ENCODE data around the gene WASF2. TPM values are rescaled to one million over a fixed set of nuclear protein-coding genes. Genes with fewer than 3 reads are reported as not detected.

WASF2 gene
- total and polyA plus RNA-seq, 2 donors (not counting 1 experiment from before 2014, with no cell fraction given), result 26.3 to 66.9 TPM

- H3K27ac ChIP-seq (ENCODE audit: insufficient read depth, low read length), result no peak overlapping the region
- no peaks in the 10 kb centered on the region for H3K79me2 ChIP-seq (ENCODE audit: control insufficient read depth, insufficient read depth, low read length)
- H4K20me1 ChIP-seq (ENCODE audit: control insufficient read depth, extremely low read depth, insufficient read depth, low read length), result no peaks in the 10 kb centered on the region
- H3K4me1 ChIP-seq (ENCODE audit: control insufficient read depth, extremely low read depth, insufficient read depth, low read length), result peaks cover 30% of the 10 kb centered on the region
- no peak overlapping the region for H3K4me3 ChIP-seq (replicated peaks in 1 of 4; ENCODE audit: control extremely low read depth in 1 of 4, insufficient read depth in 1 of 4, low read depth in 3 of 4, low read length in 4 of 4)
- TF ChIP-seq EZH2 (IDR thresholded peaks at IDR 0.05; ENCODE audit: low read length, missing control alignments), result no peak
- TF ChIP-seq, protein P1, sequence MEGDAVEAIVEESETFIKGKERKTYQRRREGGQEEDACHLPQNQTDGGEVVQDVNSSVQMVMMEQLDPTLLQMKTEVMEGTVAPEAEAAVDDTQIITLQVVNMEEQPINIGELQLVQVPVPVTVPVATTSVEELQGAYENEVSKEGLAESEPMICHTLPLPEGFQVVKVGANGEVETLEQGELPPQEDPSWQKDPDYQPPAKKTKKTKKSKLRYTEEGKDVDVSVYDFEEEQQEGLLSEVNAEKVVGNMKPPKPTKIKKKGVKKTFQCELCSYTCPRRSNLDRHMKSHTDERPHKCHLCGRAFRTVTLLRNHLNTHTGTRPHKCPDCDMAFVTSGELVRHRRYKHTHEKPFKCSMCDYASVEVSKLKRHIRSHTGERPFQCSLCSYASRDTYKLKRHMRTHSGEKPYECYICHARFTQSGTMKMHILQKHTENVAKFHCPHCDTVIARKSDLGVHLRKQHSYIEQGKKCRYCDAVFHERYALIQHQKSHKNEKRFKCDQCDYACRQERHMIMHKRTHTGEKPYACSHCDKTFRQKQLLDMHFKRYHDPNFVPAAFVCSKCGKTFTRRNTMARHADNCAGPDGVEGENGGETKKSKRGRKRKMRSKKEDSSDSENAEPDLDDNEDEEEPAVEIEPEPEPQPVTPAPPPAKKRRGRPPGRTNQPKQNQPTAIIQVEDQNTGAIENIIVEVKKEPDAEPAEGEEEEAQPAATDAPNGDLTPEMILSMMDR (conservative IDR thresholded peaks at IDR 0.05 in 1 of 2, IDR thresholded peaks at IDR 0.05 in 1 of 2; ENCODE audit: low read depth in 1 of 2, low read length in 2 of 2), result no peak
- H3K9ac ChIP-seq (ENCODE audit: insufficient read depth, low read length), result no peak overlapping the region
- H3K27me3 ChIP-seq (ENCODE audit: control insufficient read depth, insufficient read depth, low read length), result no peaks in the 10 kb centered on the region
- H2AFZ ChIP-seq (ENCODE audit: low read length), result no peak overlapping the region
- H3K4me2 ChIP-seq (ENCODE audit: extremely low read depth, insufficient read depth, low read length), result no peak overlapping the region
- no peaks in the 10 kb centered on the region for H3K36me3 ChIP-seq (ENCODE audit: control insufficient read depth, insufficient read depth, low read length)
- no peaks in the 10 kb centered on the region for H3K9me3 ChIP-seq (ENCODE audit: control insufficient read depth, insufficient read depth, low read depth, low read length)
- DNase-seq (ENCODE audit: low read depth in 2 of 2), result no peak
These were observed 89.0 kb downstream of the WASF2 start for GRCh38 chr1:27400963-27401341.

GRCh38 chr1:27400082-27400962 lies 89.6 kb downstream of the WASF2 start:
- no peaks in the 10 kb centered on the region for H3K27me3 ChIP-seq (ENCODE audit: control insufficient read depth, insufficient read depth, low read length)
- no peaks in the 10 kb centered on the region for H4K20me1 ChIP-seq (ENCODE audit: control insufficient read depth, extremely low read depth, insufficient read depth, low read length)
- no peaks in the 10 kb centered on the region for H3K36me3 ChIP-seq (ENCODE audit: control insufficient read depth, insufficient read depth, low read length)
- no peak overlapping the region for H3K4me2 ChIP-seq (ENCODE audit: extremely low read depth, insufficient read depth, low read length)
- H2AFZ ChIP-seq (ENCODE audit: low read length), result no peak overlapping the region
- TF ChIP-seq, protein P1 (conservative IDR thresholded peaks at IDR 0.05 in 1 of 2, IDR thresholded peaks at IDR 0.05 in 1 of 2; ENCODE audit: low read depth in 1 of 2, low read length in 2 of 2), result no peak
- no peak for TF ChIP-seq EZH2 (IDR thresholded peaks at IDR 0.05; ENCODE audit: low read length, missing control alignments)
- no peak overlapping the region for H3K9ac ChIP-seq (ENCODE audit: insufficient read depth, low read length)
- no peaks in the 10 kb centered on the region for H3K9me3 ChIP-seq (ENCODE audit: control insufficient read depth, insufficient read depth, low read depth, low read length)
- H3K27ac ChIP-seq (ENCODE audit: insufficient read depth, low read length), result no peak overlapping the region
- no peak for DNase-seq (ENCODE audit: low read depth in 2 of 2)
- no peaks in the 10 kb centered on the region for H3K79me2 ChIP-seq (ENCODE audit: control insufficient read depth, insufficient read depth, low read length)
- H3K4me3 ChIP-seq (replicated peaks in 1 of 4; ENCODE audit: control extremely low read depth in 1 of 4, insufficient read depth in 1 of 4, low read depth in 3 of 4, low read length in 4 of 4), result no peak overlapping the region
- peaks cover 25% of the 10 kb centered on the region for H3K4me1 ChIP-seq (ENCODE audit: control insufficient read depth, extremely low read depth, insufficient read depth, low read length)

GRCh38 chr1:27399251-27400025 lies 90.5 kb downstream of the WASF2 start:
- no peak for TF ChIP-seq EZH2 (IDR thresholded peaks at IDR 0.05; ENCODE audit: low read length, missing control alignments)
- TF ChIP-seq, protein P1 (conservative IDR thresholded peaks at IDR 0.05 in 1 of 2, IDR thresholded peaks at IDR 0.05 in 1 of 2; ENCODE audit: low read depth in 1 of 2, low read length in 2 of 2), result no peak
- Histone ChIP-seq H3K36me3 (ENCODE audit: control insufficient read depth, insufficient read depth, low read length) (no peaks in the 10 kb centered on the region), H3K4me2 (ENCODE audit: extremely low read depth, insufficient read depth, low read length) (no peak overlapping the region), H4K20me1 (ENCODE audit: control insufficient read depth, extremely low read depth, insufficient read depth, low read length) (no peaks in the 10 kb centered on the region), H2AFZ (ENCODE audit: low read length) (no peak overlapping the region), H3K79me2 (ENCODE audit: control insufficient read depth, insufficient read depth, low read length) (no peaks in the 10 kb centered on the region), H3K4me1 (ENCODE audit: control insufficient read depth, extremely low read depth, insufficient read depth, low read length) (peaks cover 25% of the 10 kb centered on the region), H3K9me3 (ENCODE audit: control insufficient read depth, insufficient read depth, low read depth, low read length) (no peaks in the 10 kb centered on the region), H3K27ac (ENCODE audit: insufficient read depth, low read length) (no peak overlapping the region), H3K4me3 (replicated peaks in 1 of 4; ENCODE audit: control extremely low read depth in 1 of 4, insufficient read depth in 1 of 4, low read depth in 3 of 4, low read length in 4 of 4) (no peak overlapping the region), H3K27me3 (ENCODE audit: control insufficient read depth, insufficient read depth, low read length) (no peaks in the 10 kb centered on the region), H3K9ac (ENCODE audit: insufficient read depth, low read length) (no peak overlapping the region)
- no peak for DNase-seq (ENCODE audit: low read depth in 2 of 2)
